Fibroblast of skin of abdomen (primary cell): ENCODE data around the gene TEKTIP1.
A peak's percentile ranks its signal among the peaks of the same experiment; 100 is the strongest.

Experiments used
- DNase-seq: peaks from one replicate; pipeline ENCODE4 v3.0.0-alpha.2; 2013

The TEKTIP1 gene

GRCh38 chr19:3538258-3538929 lies 580 bp upstream of the TEKTIP1 start:
- DNase-seq, result no peak

- DNase-seq, result no peak
Observed at GRCh38 chr19:3539756-3540118, 763 bp downstream of the TEKTIP1 start.

- DNase-seq, result no peak
Observed at GRCh38 chr19:3543150-3544057, 4.4 kb downstream of the TEKTIP1 start.

GRCh38 chr19:3544058-3544376 lies 5.0 kb downstream of the TEKTIP1 start:
- DNase-seq, result no peak

- peak; percentile 27 for DNase-seq
Observed at GRCh38 chr19:3544742-3545668, 6.0 kb downstream of the TEKTIP1 start.

- no peak for DNase-seq
Observed at GRCh38 chr19:3545669-3546034, 6.7 kb downstream of the TEKTIP1 start.

GRCh38 chr19:3546119-3546518 lies 7.1 kb downstream of the TEKTIP1 start:
- DNase-seq, result no peak

GRCh38 chr19:3547301-3547731 lies 8.3 kb downstream of the TEKTIP1 start:
- no peak for DNase-seq

- no peak for DNase-seq
Observed at GRCh38 chr19:3547767-3548282, 8.9 kb downstream of the TEKTIP1 start.

GRCh38 chr19:3548606-3549005 lies 9.6 kb downstream of the TEKTIP1 start:
- no peak for DNase-seq

- no peak for DNase-seq
Observed at GRCh38 chr19:3549816-3550215, 10.8 kb downstream of the TEKTIP1 start.

GRCh38 chr19:3550947-3551791 lies 12.2 kb downstream of the TEKTIP1 start:
- no peak for DNase-seq

GRCh38 chr19:3551792-3552095 lies 12.8 kb downstream of the TEKTIP1 start:
- no peak for DNase-seq

GRCh38 chr19:3554254-3555083 lies 15.5 kb downstream of the TEKTIP1 start:
- DNase-seq, result no peak

GRCh38 chr19:3555653-3556422 lies 16.9 kb downstream of the TEKTIP1 start:
- DNase-seq, result no peak

GRCh38 chr19:3556423-3556977 lies 17.5 kb downstream of the TEKTIP1 start:
- no peak for DNase-seq

GRCh38 chr19:3556978-3557460 lies 18.0 kb downstream of the TEKTIP1 start:
- DNase-seq, result no peak

GRCh38 chr19:3557461-3558248 lies 18.7 kb downstream of the TEKTIP1 start, which contains the start of gene MFSD12:
MFSD12 (minus strand) TSS chr19:3557586; CDS start chr19:3557403, 183 bp downstream.
- DNase-seq, result peak; percentile 91
